Fibroblast of pulmonary artery (primary cell): ENCODE measurements around the gene ARID1B.

ENCODE experiments used
- DNase-seq: peaks from one replicate; pipeline ENCODE4 v3.0.0-alpha.2; 2010; ENCODE audit warnings: low read depth
- H3K4me3 ChIP-seq: replicated peaks from 2 replicates; pipeline ENCODE4 v1.5.1; 2011; ENCODE audit warnings: low read depth, mild to moderate bottlenecking, control low read depth, low read length, moderate library complexity
- TF ChIP-seq, protein P1 (sequence below): IDR thresholded peaks from 2 replicates; pipeline ENCODE4 v1.5.1; 2011; ENCODE audit warnings: mild to moderate bottlenecking, control low read depth, low read length, inconsistent platforms; ENCODE audit errors: missing control alignments

The ARID1B gene

DNA sequence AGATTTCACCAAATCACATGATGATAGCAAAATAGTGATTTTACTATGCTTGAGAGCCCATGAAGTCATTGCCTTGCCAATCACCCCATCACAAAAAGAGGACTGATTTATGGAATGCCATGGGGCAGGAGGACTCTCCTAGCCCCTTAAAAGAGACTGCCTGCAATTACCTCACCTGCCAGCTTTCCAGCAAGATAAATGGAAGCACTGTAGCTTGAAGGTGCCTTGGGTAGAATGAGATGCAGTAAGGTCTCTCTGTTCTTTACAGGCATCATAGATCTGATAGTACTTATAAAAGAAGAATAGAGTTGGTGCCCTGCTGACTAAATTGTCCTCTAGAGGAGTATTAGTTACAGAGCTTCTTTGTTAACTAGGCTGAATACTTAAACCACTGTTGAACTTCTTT lies 303.8 kb downstream of the ARID1B start:
- no peak for DNase-seq
- TF ChIP-seq, protein P1, sequence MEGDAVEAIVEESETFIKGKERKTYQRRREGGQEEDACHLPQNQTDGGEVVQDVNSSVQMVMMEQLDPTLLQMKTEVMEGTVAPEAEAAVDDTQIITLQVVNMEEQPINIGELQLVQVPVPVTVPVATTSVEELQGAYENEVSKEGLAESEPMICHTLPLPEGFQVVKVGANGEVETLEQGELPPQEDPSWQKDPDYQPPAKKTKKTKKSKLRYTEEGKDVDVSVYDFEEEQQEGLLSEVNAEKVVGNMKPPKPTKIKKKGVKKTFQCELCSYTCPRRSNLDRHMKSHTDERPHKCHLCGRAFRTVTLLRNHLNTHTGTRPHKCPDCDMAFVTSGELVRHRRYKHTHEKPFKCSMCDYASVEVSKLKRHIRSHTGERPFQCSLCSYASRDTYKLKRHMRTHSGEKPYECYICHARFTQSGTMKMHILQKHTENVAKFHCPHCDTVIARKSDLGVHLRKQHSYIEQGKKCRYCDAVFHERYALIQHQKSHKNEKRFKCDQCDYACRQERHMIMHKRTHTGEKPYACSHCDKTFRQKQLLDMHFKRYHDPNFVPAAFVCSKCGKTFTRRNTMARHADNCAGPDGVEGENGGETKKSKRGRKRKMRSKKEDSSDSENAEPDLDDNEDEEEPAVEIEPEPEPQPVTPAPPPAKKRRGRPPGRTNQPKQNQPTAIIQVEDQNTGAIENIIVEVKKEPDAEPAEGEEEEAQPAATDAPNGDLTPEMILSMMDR = no peak
- no peak overlapping the region for H3K4me3 ChIP-seq

DNA sequence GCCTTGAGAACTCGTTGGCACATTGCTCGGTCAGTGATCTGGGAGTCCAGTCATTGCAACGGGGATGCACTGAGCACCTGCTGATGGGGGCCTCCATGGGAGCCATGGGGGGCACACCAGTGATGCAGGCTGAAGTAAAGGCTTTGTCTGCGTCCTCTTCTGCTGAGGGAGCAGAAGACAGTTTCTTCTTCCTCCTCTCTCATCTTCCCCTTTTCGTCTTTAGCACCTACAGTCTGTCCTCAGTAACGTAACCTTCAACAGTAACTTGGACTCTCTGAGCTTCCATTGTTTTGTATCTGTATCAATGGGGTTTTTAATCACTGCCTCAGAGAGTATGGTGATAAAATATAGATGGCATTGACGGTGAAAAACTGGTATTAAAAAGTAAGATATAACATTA lies 306.2 kb downstream of the ARID1B start:
- TF ChIP-seq, protein P1 = no peak
- no peak for DNase-seq
- H3K4me3 ChIP-seq = no peak overlapping the region

DNA sequence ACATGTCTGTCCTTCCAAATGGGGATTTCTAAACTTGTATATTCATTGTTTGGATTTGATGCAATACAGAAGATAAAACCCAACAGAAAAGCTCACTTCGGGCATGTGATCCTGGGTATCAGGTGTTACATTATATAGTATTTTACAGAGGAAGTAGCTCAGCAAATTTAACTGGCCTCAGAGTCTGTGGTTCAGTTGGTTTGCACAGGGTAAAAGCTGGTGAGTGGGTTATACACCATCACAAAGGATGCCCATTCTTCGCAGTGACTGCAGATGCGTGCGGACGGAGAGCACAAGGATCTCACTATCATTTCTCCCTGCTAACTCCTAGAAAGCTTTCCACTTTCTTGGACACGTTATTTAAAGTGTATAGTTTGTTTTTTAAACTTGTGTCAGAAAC lies 309.5 kb downstream of the ARID1B start:
- DNase-seq = no peak
- TF ChIP-seq, protein P1 = no peak
- H3K4me3 ChIP-seq = no peak overlapping the region

- DNase-seq = no peak
- no peak overlapping the region for H3K4me3 ChIP-seq
- TF ChIP-seq, protein P1 = no peak
Measured at GRCh38 chr6:157087974-157088373, 310.8 kb downstream of the ARID1B start.

DNA sequence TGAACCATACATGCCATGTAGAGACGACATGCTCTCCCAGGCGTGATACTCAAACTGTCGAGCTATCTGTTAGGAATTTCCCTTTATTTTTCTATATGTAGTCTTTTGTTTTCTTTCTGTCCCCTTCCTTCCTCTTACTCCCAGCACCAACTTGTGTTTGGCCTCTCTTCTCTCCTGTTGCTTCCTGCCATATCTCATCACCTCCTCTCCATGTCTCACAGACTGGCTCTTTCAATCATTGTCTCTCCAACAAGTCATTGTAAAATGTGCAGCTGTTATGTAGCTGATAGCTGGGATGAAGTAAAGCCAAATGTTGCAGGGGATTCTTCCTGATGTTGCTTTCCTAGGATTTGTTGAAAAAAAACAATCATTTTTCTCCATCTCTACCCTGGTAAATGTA lies 311.7 kb downstream of the ARID1B start:
- TF ChIP-seq, protein P1 = no peak
- H3K4me3 ChIP-seq = no peak overlapping the region
- peak; percentile 32 for DNase-seq

- no peak overlapping the region for H3K4me3 ChIP-seq
- DNase-seq = peak; percentile 79
- TF ChIP-seq, protein P1 = no peak
Measured at GRCh38 chr6:157089258-157089657, 312.1 kb downstream of the ARID1B start.

DNA sequence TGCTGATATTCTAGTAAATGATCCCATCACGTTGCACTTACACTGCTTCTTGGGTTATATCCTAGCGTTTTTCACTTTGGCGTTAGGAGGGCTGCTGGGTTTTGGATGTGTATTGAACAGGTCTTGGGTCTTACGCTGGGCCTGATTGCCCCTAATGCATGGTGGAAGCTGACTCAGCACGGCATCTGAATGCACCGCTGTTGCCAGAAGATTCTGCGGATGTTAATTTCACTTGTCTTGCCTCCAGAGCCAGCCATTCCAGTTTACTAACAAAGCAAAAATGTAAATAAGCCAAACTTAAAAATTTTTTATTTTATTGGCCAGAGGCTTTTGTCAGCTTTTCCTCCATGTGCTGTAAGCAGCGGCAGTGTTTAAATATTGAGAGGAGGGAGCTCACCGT lies 312.7 kb downstream of the ARID1B start:
- TF ChIP-seq, protein P1 = no peak
- no peak for DNase-seq
- H3K4me3 ChIP-seq = no peak overlapping the region
